Thyroid gland (tissue), 4 donors: ENCODE results near the gene RNF6.

Experiments
- POLR2A ChIP-seq, 2 donors: fragments of 450-650 bp; IDR thresholded peaks; one replicate each; pipeline ENCODE4 v1.6.1; 2017; ENCODE audit warnings: antibody characterized with exemption in 2 of 2, mild to moderate bottlenecking in 2 of 2, moderate library complexity in 1 of 2
- TF ChIP-seq, protein P1 (sequence below), 6 experiments: fragments of 200-600 bp in 3 of 6; fragments of 450-650 bp in 3 of 6; sonication (generic) in 3 of 6; IDR thresholded peaks; one replicate each; pipeline ENCODE4 v1.5.1; 2016 to 2019; ENCODE audit warnings: antibody characterized with exemption in 6 of 6, mild to moderate bottlenecking in 2 of 6, inconsistent platforms in 1 of 6, moderate library complexity in 1 of 6

GRCh38 chr13:26236296-26236695 lies 14.2 kb upstream of the RNF6 start:
- no peak for TF ChIP-seq POLR2A (IDR thresholded peaks at IDR 0.05)
- TF ChIP-seq, protein P1, sequence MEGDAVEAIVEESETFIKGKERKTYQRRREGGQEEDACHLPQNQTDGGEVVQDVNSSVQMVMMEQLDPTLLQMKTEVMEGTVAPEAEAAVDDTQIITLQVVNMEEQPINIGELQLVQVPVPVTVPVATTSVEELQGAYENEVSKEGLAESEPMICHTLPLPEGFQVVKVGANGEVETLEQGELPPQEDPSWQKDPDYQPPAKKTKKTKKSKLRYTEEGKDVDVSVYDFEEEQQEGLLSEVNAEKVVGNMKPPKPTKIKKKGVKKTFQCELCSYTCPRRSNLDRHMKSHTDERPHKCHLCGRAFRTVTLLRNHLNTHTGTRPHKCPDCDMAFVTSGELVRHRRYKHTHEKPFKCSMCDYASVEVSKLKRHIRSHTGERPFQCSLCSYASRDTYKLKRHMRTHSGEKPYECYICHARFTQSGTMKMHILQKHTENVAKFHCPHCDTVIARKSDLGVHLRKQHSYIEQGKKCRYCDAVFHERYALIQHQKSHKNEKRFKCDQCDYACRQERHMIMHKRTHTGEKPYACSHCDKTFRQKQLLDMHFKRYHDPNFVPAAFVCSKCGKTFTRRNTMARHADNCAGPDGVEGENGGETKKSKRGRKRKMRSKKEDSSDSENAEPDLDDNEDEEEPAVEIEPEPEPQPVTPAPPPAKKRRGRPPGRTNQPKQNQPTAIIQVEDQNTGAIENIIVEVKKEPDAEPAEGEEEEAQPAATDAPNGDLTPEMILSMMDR (IDR thresholded peaks at IDR 0.05): no peak
